Ectodermal cell (in vitro differentiated cells): Measurements from ENCODE around the gene SIRT7.
A peak's percentile ranks its signal among the peaks of the same experiment; 100 is the strongest.
"Not testable (repeated sequence)": the region's sequence is repeated elsewhere in the genome, so short reads cannot be mapped to it uniquely, and the experiment has no call there.

Experiments used
- H3K27ac ChIP-seq: 2 replicates; pipeline ENCODE4 v1.7.0; 2013; ENCODE audit warnings: mild to moderate bottlenecking, low read depth, low read length; ENCODE audit not compliant: insufficient read depth, poor library complexity, severe bottlenecking
- H3K27me3 ChIP-seq: 2 replicates; pipeline ENCODE4 v1.7.0; 2013; ENCODE audit warnings: mild to moderate bottlenecking, low read length; ENCODE audit not compliant: insufficient read depth, control insufficient read depth, poor library complexity, severe bottlenecking
- H3K36me3 ChIP-seq: one replicate; pipeline ENCODE4 v1.7.0; 2013; ENCODE audit warnings: low read length; ENCODE audit not compliant: control insufficient read depth, insufficient read depth
- H3K4me1 ChIP-seq: one replicate; pipeline ENCODE4 v1.7.0; 2013; ENCODE audit warnings: low read length; ENCODE audit not compliant: control insufficient read depth, insufficient read depth
- H3K4me3 ChIP-seq: 2 replicates; pipeline ENCODE4 v1.7.0; 2013; ENCODE audit warnings: low read depth, low read length, control low read depth; ENCODE audit not compliant: insufficient read depth
- H3K9me3 ChIP-seq: 2 replicates; pipeline ENCODE4 v1.7.0; 2013; ENCODE audit warnings: mild to moderate bottlenecking, low read length, moderate library complexity; ENCODE audit not compliant: control insufficient read depth
- WGBS, 2 experiments: methylation state at CpG; one replicate each; pipeline ENCODE4 v1.1.7; 2013; ENCODE audit warnings: missing lambda C conversion rate in 2 of 2; 5-methylcytosine and 5-hydroxymethylcytosine counted together

Gene SIRT7

GRCh38 chr17:81924557-81925532 lies 6.9 kb upstream of the SIRT7 start:
- peaks cover 17% of the 10 kb centered on the region for H3K27me3 ChIP-seq
- H3K27ac ChIP-seq: no peak overlapping the region
- no peak overlapping the region for H3K4me3 ChIP-seq
- 51 to 52% methylated on average over 21 of the region's 21 CpGs for WGBS, 2 experiments
- peaks cover 32% of the 10 kb centered on the region for H3K4me1 ChIP-seq
- no peaks in the 10 kb centered on the region for H3K9me3 ChIP-seq
- no peaks in the 10 kb centered on the region for H3K36me3 ChIP-seq

- peaks cover 7% of the 10 kb centered on the region for H3K27me3 ChIP-seq
- no peaks in the 10 kb centered on the region for H3K9me3 ChIP-seq
- WGBS, 2 experiments: 20 to 22% methylated on average over 32 of the region's 32 CpGs
- no peaks in the 10 kb centered on the region for H3K36me3 ChIP-seq
- H3K4me3 ChIP-seq: peak overlapping the region; percentile 18
- peak overlapping the region; percentile 59 for H3K27ac ChIP-seq
- peaks cover 29% of the 10 kb centered on the region for H3K4me1 ChIP-seq
These were observed 5.6 kb upstream of the SIRT7 start for GRCh38 chr17:81923302-81924260.

GRCh38 chr17:81922566-81923301 lies 4.8 kb upstream of the SIRT7 start:
- WGBS, 2 experiments: 89 to 91% methylated on average over 56 to 58 of the region's 58 CpGs
- H3K4me3 ChIP-seq: no peak overlapping the region
- H3K27me3 ChIP-seq: no peaks in the 10 kb centered on the region
- no peaks in the 10 kb centered on the region for H3K9me3 ChIP-seq
- H3K4me1 ChIP-seq: peaks cover 26% of the 10 kb centered on the region
- H3K27ac ChIP-seq: no peak overlapping the region
- no peaks in the 10 kb centered on the region for H3K36me3 ChIP-seq

GRCh38 chr17:81921996-81922565 lies 4.1 kb upstream of the SIRT7 start:
- Histone ChIP-seq H3K4me3 (no peak overlapping the region), H3K9me3 (no peaks in the 10 kb centered on the region), H3K27me3 (no peaks in the 10 kb centered on the region), H3K36me3 (no peaks in the 10 kb centered on the region), H3K4me1 (peaks cover 26% of the 10 kb centered on the region), H3K27ac (no peak overlapping the region)
- WGBS, 2 experiments: 93 to 95% methylated on average over 23 of the region's 23 CpGs

GRCh38 chr17:81921537-81921862 lies 3.5 kb upstream of the SIRT7 start:
- no peaks in the 10 kb centered on the region for H3K36me3 ChIP-seq
- 85% methylated on average over 2 of the region's 3 CpGs; no CpG with 5 or more reads in 1 of the 2 experiments for WGBS, 2 experiments

GRCh38 chr17:81920612-81921536 lies 2.9 kb upstream of the SIRT7 start:
- Histone ChIP-seq H3K4me3 (no peak overlapping the region), H3K9me3 (no peaks in the 10 kb centered on the region), H3K27me3 (no peaks in the 10 kb centered on the region), H3K27ac (no peak overlapping the region), H3K36me3 (no peaks in the 10 kb centered on the region), H3K4me1 (peaks cover 25% of the 10 kb centered on the region)
- WGBS, 2 experiments: 94 to 95% methylated on average over 33 of the region's 33 CpGs

More at GRCh38 chr17:81921537-81921862, 3.5 kb upstream of the SIRT7 start:
- no peak overlapping the region for H3K4me3 ChIP-seq
- no peaks in the 10 kb centered on the region for H3K27me3 ChIP-seq
- H3K4me1 ChIP-seq: peaks cover 29% of the 10 kb centered on the region
- H3K27ac ChIP-seq: no peak overlapping the region
- no peaks in the 10 kb centered on the region for H3K9me3 ChIP-seq

- no peak overlapping the region for H3K4me3 ChIP-seq
- no peaks in the 10 kb centered on the region for H3K9me3 ChIP-seq
- H3K36me3 ChIP-seq: peaks cover 5% of the 10 kb centered on the region
- no peaks in the 10 kb centered on the region for H3K27me3 ChIP-seq
- H3K27ac ChIP-seq: no peak overlapping the region
- WGBS, 2 experiments: 90 to 92% methylated on average over 15 of the region's 15 CpGs
- H3K4me1 ChIP-seq: peaks cover 13% of the 10 kb centered on the region
These were observed 1.0 kb upstream of the SIRT7 start for GRCh38 chr17:81918832-81919545.

GRCh38 chr17:81918333-81918669 lies 325 bp upstream of the SIRT7 start:
- 46 to 49% methylated on average over 9 of the region's 9 CpGs for WGBS, 2 experiments
- not testable (repeated sequence) for H3K27ac ChIP-seq

More at GRCh38 chr17:81918333-81918669, 325 bp upstream of the SIRT7 start:
- not testable (repeated sequence) for H3K9me3 ChIP-seq, H3K4me3 ChIP-seq, H3K27me3 ChIP-seq, H3K4me1 ChIP-seq
- peaks cover 12% of the 10 kb centered on the region for H3K36me3 ChIP-seq
